ELF-1 (cell line): Measurements from ENCODE around the gene ZNF865.
A peak's percentile ranks its signal among the peaks of the same experiment; 100 is the strongest.

Experiments
- DNase-seq: peaks from one replicate; pipeline ENCODE4 v3.0.0-alpha.2; 2016; ENCODE audit warnings: low read depth, low spot score

ZNF865 gene

GRCh38 chr19:55605207-55605636, 225 bp upstream of the ZNF865 start:
- peak; percentile 99 for DNase-seq

- no peak for DNase-seq
These were observed 982 bp downstream of the ZNF865 start for GRCh38 chr19:55606471-55606787.

- DNase-seq = no peak
These were observed 1.4 kb downstream of the ZNF865 start for GRCh38 chr19:55606817-55607216.

- DNase-seq = no peak
These were observed 3.9 kb downstream of the ZNF865 start for GRCh38 chr19:55609326-55609725.

- no peak for DNase-seq
These were observed 6.0 kb downstream of the ZNF865 start for GRCh38 chr19:55611300-55611982.

- no peak for DNase-seq
These were observed 6.7 kb downstream of the ZNF865 start for GRCh38 chr19:55611983-55612645.

- no peak for DNase-seq
These were observed 7.9 kb downstream of the ZNF865 start for GRCh38 chr19:55613396-55613795.

GRCh38 chr19:55613930-55614710, 8.7 kb downstream of the ZNF865 start:
- DNase-seq = no peak

- DNase-seq = no peak
These were observed 9.5 kb downstream of the ZNF865 start for GRCh38 chr19:55614711-55615542.

GRCh38 chr19:55615543-55616394, 10.3 kb downstream of the ZNF865 start:
- DNase-seq = no peak

- no peak for DNase-seq
These were observed 11.0 kb downstream of the ZNF865 start for GRCh38 chr19:55616395-55616875.

GRCh38 chr19:55617426-55617825, 12.0 kb downstream of the ZNF865 start:
- DNase-seq = no peak

- DNase-seq = no peak
These were observed 13.0 kb downstream of the ZNF865 start for GRCh38 chr19:55618426-55618825.

GRCh38 chr19:55619286-55619685, 13.8 kb downstream of the ZNF865 start:
- DNase-seq = no peak

GRCh38 chr19:55620410-55621204, 15.2 kb downstream of the ZNF865 start:
- no peak for DNase-seq

GRCh38 chr19:55621205-55621672, 15.8 kb downstream of the ZNF865 start:
- DNase-seq = no peak

- DNase-seq = no peak
These were observed 16.3 kb downstream of the ZNF865 start for GRCh38 chr19:55621673-55622231.

- no peak for DNase-seq
These were observed 17.0 kb downstream of the ZNF865 start for GRCh38 chr19:55622242-55622969.

- no peak for DNase-seq
These were observed 17.7 kb downstream of the ZNF865 start for GRCh38 chr19:55623130-55623529.
